ENCODE results near the gene GSN. TPM values are rescaled to one million over a fixed set of nuclear protein-coding genes. Genes with fewer than 3 reads are reported as not detected.

Gene GSN
- total RNA-seq (2016; rRNA removed; fragmentation: Illumina TruSeq; extraction: Trizol) (126 and 307 TPM in 2 replicates), polyA plus RNA-seq (2011; rRNA removed) (294 and 436 TPM in 2 replicates), polyA minus RNA-seq (2011; rRNA and poly(A)+ RNA removed; ENCODE audit: low replicate concordance) (66.7 and 379 TPM in 2 replicates), Bru-seq, nascent RNA (percentile 65 among the genes with signal in this experiment), BruChase-seq, experiment 1, labeled RNA remaining after a 6-hour chase (percentile 61 among the genes with signal in this experiment), BruChase-seq, experiment 2, labeled RNA remaining after a 2-hour chase (percentile 55 among the genes with signal in this experiment)
- 56.0 and 58.2 TPM in 2 replicates for total RNA-seq (2016; cell fraction: cytosol; rRNA removed; fragmentation: Illumina TruSeq; extraction: Trizol; ENCODE audit: low read depth)
- total RNA-seq (2016; cell fraction: insoluble cytoplasmic fraction; rRNA removed; fragmentation: Illumina TruSeq; extraction: Trizol): 125 and 311 TPM in 2 replicates
- 102 and 113 TPM in 2 replicates for total RNA-seq (2016; cell fraction: membrane; rRNA removed; fragmentation: Illumina TruSeq; extraction: Trizol)
- 251 and 294 TPM in 2 replicates for total RNA-seq (2016; cell fraction: nucleus; rRNA removed; fragmentation: Illumina TruSeq; extraction: Trizol)
- 396 and 404 TPM in 2 replicates for polyA plus RNA-seq (2011; cell fraction: cytosol; rRNA removed)
- polyA plus RNA-seq (2011; cell fraction: nucleus; rRNA removed): 430 and 447 TPM in 2 replicates
- polyA plus RNA-seq (2012): 349 and 423 TPM in 2 replicates
- polyA plus RNA-seq (2016; cell fraction: cytosol; fragmentation: Illumina TruSeq; extraction: Trizol; ENCODE audit: low read depth): 57.9 and 60.7 TPM in 2 replicates
- 115 and 123 TPM in 2 replicates for polyA plus RNA-seq (2016; cell fraction: insoluble cytoplasmic fraction; fragmentation: Illumina TruSeq; extraction: Trizol; ENCODE audit: low read depth)
- 77.0 and 92.1 TPM in 2 replicates for polyA plus RNA-seq (2016; cell fraction: membrane; fragmentation: Illumina TruSeq; extraction: Trizol; ENCODE audit: low read depth)
- polyA plus RNA-seq (2016; cell fraction: nucleus; fragmentation: Illumina TruSeq; extraction: Trizol; ENCODE audit: insufficient read depth, low read depth): 379 and 400 TPM in 2 replicates
- 132 and 185 TPM in 2 replicates for polyA minus RNA-seq (2011; cell fraction: cytosol; rRNA and poly(A)+ RNA removed)
- 122 and 168 TPM in 2 replicates for polyA minus RNA-seq (2011; cell fraction: nucleus; rRNA and poly(A)+ RNA removed)
- long read RNA-seq, experiment 1, transcript GSN-204 (17 exons, 2,657 nt): major isoform, 611 of 871 reads
- long read RNA-seq, experiment 1, partial matches to known transcripts: 160 of 871 reads
- long read RNA-seq, experiment 1, other reads (novel, unspliced or antisense): 97 of 871 reads
- long read RNA-seq, experiment 2, transcript GSN-211 (3 exons, 680 nt): minor isoform, 11 of 1,143 reads
- long read RNA-seq, experiment 2, transcript GSN-204 (17 exons, 2,657 nt): major isoform, 543 of 1,143 reads
- long read RNA-seq, experiment 2, partial matches to known transcripts: 388 of 1,143 reads
- long read RNA-seq, experiment 2, other reads (novel, unspliced or antisense): 200 of 1,143 reads

GRCh38 chr9:121267689-121268597, at the start of gene GSN:
GSN (plus strand) TSS chr9:121268162; CDS start chr9:121301972, 33,810 bp downstream.
- Histone ChIP-seq H2AFZ (ENCODE audit: low read length) (peak within 1 kb of the TSS; percentile 31), H3K9me3 (ENCODE audit: low read length) (no peaks in the 10 kb centered on the region), H4K20me1 (ENCODE audit: insufficient read depth, low read length) (no peaks in the 10 kb centered on the region), H3K4me2 (ENCODE audit: low read depth, low read length) (peak within 1 kb of the TSS; percentile 80), H3K79me2 (ENCODE audit: insufficient read depth, low read length) (no peaks in the 10 kb centered on the region), H3K36me3 (replicated peaks in 1 of 2; ENCODE audit: control insufficient read depth in 1 of 2, insufficient read depth in 2 of 2, low read length in 2 of 2) (no peaks in the 10 kb centered on the region), H3K4me1 (ENCODE audit: insufficient read depth, low read length) (peaks cover 34% of the 10 kb centered on the region), H3K9ac (ENCODE audit: insufficient read depth, low read depth, low read length) (peak within 1 kb of the TSS; percentile 53; the same call in 1 of the 2 replicates), H3K27me3 (ENCODE audit: control insufficient read depth in 1 of 2, insufficient read depth in 2 of 2, low read length in 2 of 2) (peaks cover 0 to 18% of the 10 kb centered on the region in 2 experiments; a peak in 3 of 5 replicates), H3K27ac (ENCODE audit: extremely low read length, insufficient read depth, low read length) (no peak within 1 kb of the TSS), H3K4me3 (replicated peaks in 1 of 3; ENCODE audit: insufficient read depth in 1 of 3, low read depth in 2 of 3, low read length in 3 of 3) (peak within 1 kb of the TSS; percentile 69 to 84 (median 82))
- ATAC-seq (peak; percentile 90), DNase-seq (ENCODE audit: low spot score) (peak; percentile 47), FAIRE-seq (no peak)
- in situ Hi-C loops (cut with HindIII; ENCODE audit: extremely low pct_ligation_motif_present, low pct_unique_long_range_greater_than_20kb) (no loop called here), intact Hi-C loops (cut with micrococcal nuclease; ENCODE audit: unreplicated experiment) (loop anchor here (5.0 kb wide), 1 partner anchor 36 kb away; no protein-coding TSS in a partner anchor)
- WGBS (ENCODE audit: low lambda C conversion rate): under 1% methylated on average over 19 of the region's 64 CpGs
- no TSS peak for BruUV-seq (replicated peaks)
- CTCF ChIA-PET (ENCODE audit: low intra/inter-chr PET ratio, low total read pairs): no interaction called here
- POLR2A ChIA-PET: interaction anchor here (0.7 to 3.5 kb wide), 15 partner anchors 10 to 105 kb away, joined by 3 to 29 read pairs (median 4); partner anchors contain the start of gene RAB14
- no peak for TF ChIP-seq ZNF619 (CRISPR knock-in tag; IDR thresholded peaks at IDR 0.05)
- no peak for TF ChIP-seq ZXDC (CRISPR knock-in tag; IDR thresholded peaks at IDR 0.05)
- peak; percentile 26; the same call in 1 of the 2 replicates for TF ChIP-seq ZFX (CRISPR knock-in tag; IDR thresholded peaks at IDR 0.05; ENCODE audit: low read depth)
- TF ChIP-seq PHF5A (CRISPR knock-in tag; IDR thresholded peaks at IDR 0.05; ENCODE audit: low read depth, unreplicated experiment): no peak
- TF ChIP-seq TERF1 (CRISPR knock-in tag; IDR thresholded peaks at IDR 0.05): peak; percentile 45; the same call in 1 of the 2 replicates
- TF ChIP-seq KDM6A (CRISPR knock-in tag; IDR thresholded peaks at IDR 0.05; ENCODE audit: low read depth): no peak
- no peak for TF ChIP-seq SP140L (CRISPR knock-in tag; IDR thresholded peaks at IDR 0.05; ENCODE audit: borderline replicate concordance)
- no peak for TF ChIP-seq GATA4 (IDR thresholded peaks at IDR 0.05; ENCODE audit: borderline replicate concordance, low read depth)
- TF ChIP-seq STAT5B (CRISPR knock-in tag; IDR thresholded peaks at IDR 0.05): no peak
- no peak for TF ChIP-seq CCDC6 (CRISPR knock-in tag; IDR thresholded peaks at IDR 0.05)
- TF ChIP-seq MXD1 (CRISPR knock-in tag; IDR thresholded peaks at IDR 0.05): 0 out of 2 replicates have a peak, but pooled peaks have one; percentile 37

All from HepG2 (cell line).